ENCODE results near the gene APOL1.
"Not testable (repeated sequence)": the region's sequence is repeated elsewhere in the genome, so short reads cannot be mapped to it uniquely, and the experiment has no call there.

The APOL1 gene

DNA sequence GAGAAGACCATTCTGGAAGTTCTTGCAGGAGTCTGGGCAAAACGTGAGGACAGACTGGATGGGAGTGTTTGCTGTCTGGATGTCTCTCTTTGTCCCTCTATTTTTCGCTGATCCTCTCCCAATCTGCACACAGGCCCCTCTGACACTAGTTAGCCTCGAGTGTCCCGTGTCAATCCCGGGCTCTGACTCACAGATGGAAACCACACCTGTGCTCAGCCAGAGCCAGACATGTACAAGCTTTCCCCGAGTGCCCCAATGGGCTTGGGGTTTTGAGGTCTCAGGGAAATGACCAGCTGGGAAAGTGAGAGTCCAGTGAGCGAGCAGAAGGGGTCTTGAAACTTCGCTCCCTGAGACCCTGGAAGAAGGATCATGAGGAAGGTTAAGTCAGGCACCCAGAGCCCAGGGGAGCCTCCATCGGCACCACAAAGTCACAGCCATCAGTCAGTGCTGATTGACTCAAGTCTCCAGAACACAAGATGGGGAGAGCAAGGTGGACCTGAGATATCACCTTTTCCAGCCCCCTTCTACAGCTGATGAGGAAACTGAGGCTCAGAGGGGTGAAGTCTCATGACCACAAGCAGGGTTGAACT lies 27.5 kb upstream of the APOL1 start:
- DNase-seq (ENCODE audit: low spot score): no peak

DNA sequence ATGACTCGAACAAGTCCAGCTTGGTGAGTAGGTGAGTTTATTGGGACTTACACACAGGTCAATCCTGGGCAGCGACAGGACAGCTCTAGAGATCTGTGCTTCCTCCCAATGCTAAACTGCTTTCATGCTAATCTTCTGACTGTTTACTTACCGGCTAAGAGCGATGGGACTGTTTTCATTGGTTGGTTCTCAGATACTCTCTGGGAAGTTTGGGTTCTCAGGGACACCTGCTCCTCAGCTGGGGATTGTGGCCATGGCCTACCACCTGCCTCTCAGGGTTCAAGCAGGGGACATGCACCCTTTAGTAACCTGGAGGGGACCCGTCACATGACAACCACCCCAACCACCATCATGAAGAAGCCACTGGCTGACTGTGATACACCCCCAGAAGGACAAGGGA lies 26.7 kb upstream of the APOL1 start:
- TF ChIP-seq, protein P1, sequence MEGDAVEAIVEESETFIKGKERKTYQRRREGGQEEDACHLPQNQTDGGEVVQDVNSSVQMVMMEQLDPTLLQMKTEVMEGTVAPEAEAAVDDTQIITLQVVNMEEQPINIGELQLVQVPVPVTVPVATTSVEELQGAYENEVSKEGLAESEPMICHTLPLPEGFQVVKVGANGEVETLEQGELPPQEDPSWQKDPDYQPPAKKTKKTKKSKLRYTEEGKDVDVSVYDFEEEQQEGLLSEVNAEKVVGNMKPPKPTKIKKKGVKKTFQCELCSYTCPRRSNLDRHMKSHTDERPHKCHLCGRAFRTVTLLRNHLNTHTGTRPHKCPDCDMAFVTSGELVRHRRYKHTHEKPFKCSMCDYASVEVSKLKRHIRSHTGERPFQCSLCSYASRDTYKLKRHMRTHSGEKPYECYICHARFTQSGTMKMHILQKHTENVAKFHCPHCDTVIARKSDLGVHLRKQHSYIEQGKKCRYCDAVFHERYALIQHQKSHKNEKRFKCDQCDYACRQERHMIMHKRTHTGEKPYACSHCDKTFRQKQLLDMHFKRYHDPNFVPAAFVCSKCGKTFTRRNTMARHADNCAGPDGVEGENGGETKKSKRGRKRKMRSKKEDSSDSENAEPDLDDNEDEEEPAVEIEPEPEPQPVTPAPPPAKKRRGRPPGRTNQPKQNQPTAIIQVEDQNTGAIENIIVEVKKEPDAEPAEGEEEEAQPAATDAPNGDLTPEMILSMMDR (IDR thresholded peaks at IDR 0.05; ENCODE audit: extremely low read depth, insufficient read depth, missing control alignments): no peak
- in situ Hi-C loops (cut with MboI; ENCODE audit: low pct_unique_long_range_greater_than_20kb, low sequenced_read_pairs, unreplicated experiment): no loop called here
- no peak for DNase-seq (ENCODE audit: low spot score)

More for the DNA sequence above, 27.5 kb upstream of the APOL1 start:
- TF ChIP-seq, protein P1 (IDR thresholded peaks at IDR 0.05; ENCODE audit: extremely low read depth, insufficient read depth, missing control alignments): no peak
- in situ Hi-C loops (cut with MboI; ENCODE audit: low pct_unique_long_range_greater_than_20kb, low sequenced_read_pairs, unreplicated experiment): no loop called here

DNA sequence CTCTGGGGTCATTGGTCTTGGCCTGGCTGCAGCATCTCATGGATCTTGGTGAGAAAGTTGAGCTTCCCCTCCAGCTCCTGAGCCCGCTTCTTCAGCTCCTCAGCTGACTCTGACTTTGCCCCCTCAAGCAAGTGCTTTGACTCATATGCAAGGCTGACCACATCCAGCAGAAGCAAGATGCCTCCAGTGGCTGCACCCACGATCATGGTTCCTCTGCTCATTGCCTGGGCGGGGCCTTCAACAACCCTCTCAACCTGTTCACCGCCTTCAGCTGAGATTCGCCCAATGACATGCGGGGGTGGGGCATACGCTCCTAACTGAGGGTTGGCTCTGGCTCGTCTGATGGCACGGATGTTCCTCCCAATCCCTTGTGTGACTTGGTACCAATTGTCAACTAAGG lies 25.5 kb upstream of the APOL1 start:
- DNase-seq (ENCODE audit: low spot score): no peak
- in situ Hi-C loops (cut with MboI; ENCODE audit: low pct_unique_long_range_greater_than_20kb, low sequenced_read_pairs, unreplicated experiment): no loop called here
- TF ChIP-seq, protein P1 (IDR thresholded peaks at IDR 0.05; ENCODE audit: extremely low read depth, insufficient read depth, missing control alignments): no peak

DNA sequence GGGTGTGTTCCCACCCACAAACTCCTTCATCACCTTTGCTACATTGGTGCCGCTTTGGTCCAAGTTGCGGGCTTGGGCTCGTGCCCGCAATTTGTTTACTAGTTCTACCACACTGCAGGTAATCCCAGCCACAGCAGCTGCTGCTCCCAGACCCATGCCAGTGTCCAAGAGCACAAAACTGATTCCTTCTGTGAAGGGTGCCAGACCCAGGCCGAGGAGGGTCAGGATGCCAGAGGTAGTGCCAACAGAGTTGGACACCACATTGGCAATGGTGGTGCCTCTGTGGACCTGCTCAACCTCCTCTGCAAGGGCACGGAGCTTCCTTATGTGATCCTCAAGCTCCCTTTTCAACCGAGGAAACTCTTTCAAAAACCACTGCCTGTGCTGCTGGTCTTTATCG lies 25.1 kb upstream of the APOL1 start:
- in situ Hi-C loops (cut with MboI; ENCODE audit: low pct_unique_long_range_greater_than_20kb, low sequenced_read_pairs, unreplicated experiment): no loop called here
- TF ChIP-seq, protein P1 (IDR thresholded peaks at IDR 0.05; ENCODE audit: extremely low read depth, insufficient read depth, missing control alignments): no peak
- no peak for DNase-seq (ENCODE audit: low spot score)

DNA sequence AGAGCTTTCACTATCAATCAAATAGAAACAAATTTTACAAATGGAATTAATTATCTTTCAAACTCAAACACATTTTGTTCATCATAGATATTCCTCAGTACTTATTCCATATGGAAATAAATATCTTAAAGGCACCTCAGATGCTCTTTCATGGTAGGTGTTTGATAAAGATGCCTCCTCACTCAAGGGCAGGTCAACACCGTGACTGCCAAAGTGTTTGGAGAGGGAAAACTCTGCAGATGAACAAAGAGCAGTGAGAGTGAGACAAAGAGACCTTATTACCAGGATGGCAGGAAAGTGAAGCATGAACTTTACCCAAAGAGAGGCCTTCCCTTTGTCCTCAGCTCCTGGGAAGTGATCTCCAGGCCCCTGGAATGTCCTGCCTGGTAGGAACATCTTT lies 24.6 kb upstream of the APOL1 start:
- in situ Hi-C loops (cut with MboI; ENCODE audit: low pct_unique_long_range_greater_than_20kb, low sequenced_read_pairs, unreplicated experiment); DNase-seq (ENCODE audit: low spot score): not testable (repeated sequence)

DNA sequence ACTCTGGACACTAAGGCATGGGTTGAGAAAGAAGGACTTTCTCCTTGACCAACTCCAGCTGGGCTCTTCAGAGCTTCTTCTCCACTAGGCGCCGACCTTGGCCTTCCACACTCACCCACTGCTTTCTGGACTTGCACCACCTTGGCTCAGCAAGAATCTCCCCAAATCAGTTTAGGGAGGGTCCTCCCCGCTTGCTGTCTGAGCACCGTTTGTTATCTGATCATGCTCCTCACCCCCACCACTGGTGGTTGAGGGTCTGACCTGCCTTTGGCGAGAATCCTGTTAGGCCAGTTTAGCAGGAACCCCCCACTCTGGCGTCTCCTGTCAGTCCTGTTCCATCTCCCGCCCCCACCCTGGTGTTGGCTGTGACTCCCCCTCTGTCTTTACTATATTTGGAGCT lies 24.0 kb upstream of the APOL1 start:
- in situ Hi-C loops (cut with MboI; ENCODE audit: low pct_unique_long_range_greater_than_20kb, low sequenced_read_pairs, unreplicated experiment): no loop called here
- DNase-seq (ENCODE audit: low spot score): no peak
- TF ChIP-seq, protein P1 (IDR thresholded peaks at IDR 0.05; ENCODE audit: extremely low read depth, insufficient read depth, missing control alignments): no peak

DNA sequence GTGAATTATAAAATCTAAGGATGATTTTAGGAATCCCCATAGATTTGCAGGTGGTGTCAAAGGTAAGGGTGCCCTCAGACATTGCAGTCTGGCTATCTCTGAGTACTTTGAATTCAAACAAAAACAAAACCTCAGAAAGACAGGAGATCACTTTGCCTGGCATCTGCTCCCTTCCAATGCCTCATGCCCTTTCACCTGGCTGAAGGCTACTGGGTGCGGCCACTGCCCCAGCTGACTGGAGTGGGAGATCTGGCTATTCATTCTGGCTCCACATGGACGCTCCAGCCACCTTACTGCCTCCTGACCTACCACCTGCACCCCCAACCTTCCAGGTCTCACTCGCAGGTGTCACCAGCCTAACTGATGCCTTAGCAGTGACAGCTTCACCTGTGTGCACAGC lies 23.3 kb upstream of the APOL1 start:
- in situ Hi-C loops (cut with MboI; ENCODE audit: low pct_unique_long_range_greater_than_20kb, low sequenced_read_pairs, unreplicated experiment): not testable (repeated sequence)

DNA sequence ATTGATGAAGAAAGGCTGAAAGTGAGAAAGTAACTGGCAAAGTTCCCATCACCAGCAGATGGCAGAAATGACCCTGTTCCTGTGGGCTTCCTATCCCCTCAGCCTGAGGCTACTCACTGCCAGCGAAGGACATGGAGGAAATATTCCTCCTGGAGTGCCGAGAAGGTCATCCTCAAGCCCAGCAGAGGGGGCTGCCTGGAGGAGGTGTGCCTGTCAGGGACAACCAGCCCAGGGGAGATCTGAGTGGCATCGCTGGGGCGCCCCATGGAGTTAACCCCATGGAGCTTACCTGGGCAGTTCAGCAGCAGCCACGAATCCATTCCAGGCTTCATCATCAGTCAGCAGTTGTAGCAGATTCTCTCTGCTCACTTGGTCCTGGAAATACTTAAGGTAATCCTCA lies 21.9 kb upstream of the APOL1 start:
- DNase-seq (ENCODE audit: low spot score); in situ Hi-C loops (cut with MboI; ENCODE audit: low pct_unique_long_range_greater_than_20kb, low sequenced_read_pairs, unreplicated experiment): not testable (repeated sequence)

More for the DNA sequence above, 23.3 kb upstream of the APOL1 start:
- not testable (repeated sequence) for DNase-seq (ENCODE audit: low spot score)
